Activated naive CD4-positive, alpha-beta T cell (primary cell): Measurements from ENCODE around the gene PPP1R1A.
A peak's percentile ranks its signal among the peaks of the same experiment; 100 is the strongest.

ENCODE experiments used
- DNase-seq, 4 experiments: peaks; one replicate each; lab custom pipeline; 2025; lab: John Stamatoyannopoulos, UW

Gene PPP1R1A

GRCh38 chr12:54571193-54572188 lies 17.0 kb downstream of the PPP1R1A start:
- no peak for DNase-seq

- DNase-seq, result no peak
Measured at GRCh38 chr12:54569995-54570528, 18.4 kb downstream of the PPP1R1A start.

- DNase-seq, result no peak
Measured at GRCh38 chr12:54569072-54569471, 19.4 kb downstream of the PPP1R1A start.

GRCh38 chr12:54566792-54567191 lies 21.7 kb downstream of the PPP1R1A start:
- DNase-seq, result no peak

- no peak for DNase-seq
Measured at GRCh38 chr12:54565986-54566544, 22.4 kb downstream of the PPP1R1A start.

- DNase-seq, result no peak
Measured at GRCh38 chr12:54565310-54565985, 23.0 kb downstream of the PPP1R1A start.

GRCh38 chr12:54564768-54565167 lies 23.7 kb downstream of the PPP1R1A start:
- DNase-seq, result no peak

- no peak for DNase-seq
Measured at GRCh38 chr12:54563787-54564186, 24.7 kb downstream of the PPP1R1A start.

- DNase-seq, result no peak
Measured at GRCh38 chr12:54562750-54563356, 25.6 kb downstream of the PPP1R1A start.

- DNase-seq, result no peak
Measured at GRCh38 chr12:54561164-54561563, 27.3 kb downstream of the PPP1R1A start.

- peak; percentile 47 to 78 (median 61) for DNase-seq
Measured at GRCh38 chr12:54560374-54560858, 28.0 kb downstream of the PPP1R1A start.

- no peak for DNase-seq
Measured at GRCh38 chr12:54558759-54559158, 29.7 kb downstream of the PPP1R1A start.

- DNase-seq, result no peak
Measured at GRCh38 chr12:54558311-54558710, 30.1 kb downstream of the PPP1R1A start.

- DNase-seq, result no peak
Measured at GRCh38 chr12:54555670-54556257, 32.7 kb downstream of the PPP1R1A start.

GRCh38 chr12:54549774-54550451 lies 38.5 kb downstream of the PPP1R1A start:
- peak in 1 of 4 experiments; percentile 15 for DNase-seq

- no peak for DNase-seq
Measured at GRCh38 chr12:54546511-54546910, 41.9 kb downstream of the PPP1R1A start.

GRCh38 chr12:54544743-54545142 lies 43.7 kb downstream of the PPP1R1A start:
- DNase-seq, result no peak

- DNase-seq, result no peak
Measured at GRCh38 chr12:54543526-54543925, 44.9 kb downstream of the PPP1R1A start.

- no peak for DNase-seq
Measured at GRCh38 chr12:54541751-54542290, 46.6 kb downstream of the PPP1R1A start.

- no peak for DNase-seq
Measured at GRCh38 chr12:54538136-54538700, 50.2 kb downstream of the PPP1R1A start.
